Activated CD4-positive, alpha-beta T cell treated with anti-CD3 and anti-CD28 coated beads, Interleukin-2, amount 50 U/mL, for 1 hour (primary cell): ENCODE data around the gene NLRP8.
A peak's percentile ranks its signal among the peaks of the same experiment; 100 is the strongest.
"Not testable (repeated sequence)": the region's sequence is repeated elsewhere in the genome, so short reads cannot be mapped to it uniquely, and the experiment has no call there.

ENCODE experiments used
- DNase-seq: peaks from one replicate; pipeline ENCODE4 v3.0.0-alpha.2; 2020

NLRP8 gene

GRCh38 chr19:55980415-55980814 is 32.8 kb downstream of the NLRP8 start:
- no peak for DNase-seq

GRCh38 chr19:55985254-55985653 is 37.6 kb downstream of the NLRP8 start:
- no peak for DNase-seq

GRCh38 chr19:55986487-55986886 is 38.9 kb downstream of the NLRP8 start, which contains the start of gene NLRP5:
Gene NLRP5, plus strand, starts transcription at chr19:55986775.
- peak; percentile 2 for DNase-seq

- DNase-seq, result no peak
Observed at GRCh38 chr19:55990831-55991230, 43.2 kb downstream of the NLRP8 start.

- DNase-seq, result no peak
Observed at GRCh38 chr19:55993492-55993891, 45.9 kb downstream of the NLRP8 start.

- no peak for DNase-seq
Observed at GRCh38 chr19:56014765-56015164, 67.1 kb downstream of the NLRP8 start.

GRCh38 chr19:56015756-56016155 is 68.1 kb downstream of the NLRP8 start:
- DNase-seq, result no peak

- DNase-seq, result not testable (repeated sequence)
Observed at GRCh38 chr19:56019325-56019724, 71.7 kb downstream of the NLRP8 start.

GRCh38 chr19:56020355-56020975 is 72.8 kb downstream of the NLRP8 start:
- not testable (repeated sequence) for DNase-seq

GRCh38 chr19:56026769-56027168 is 79.1 kb downstream of the NLRP8 start:
- DNase-seq, result no peak
